Prostate gland (tissue), 2 donors: ENCODE data around the gene ACTN1.

Experiments used
- POLR2A ChIP-seq: fragments of 450-650 bp; IDR thresholded peaks from one replicate; pipeline ENCODE4 v1.6.1; 2016; ENCODE audit warnings: antibody characterized with exemption, mild to moderate bottlenecking
- TF ChIP-seq, protein P1 (sequence below), 4 experiments: fragments of 200-600 bp in 2 of 4; fragments of 450-650 bp in 2 of 4; sonication (generic) in 2 of 4; IDR thresholded peaks; 1 replicate in 3 of 4; 2 replicates in 1 of 4; pipeline ENCODE4 v1.5.1; 2016 to 2019; ENCODE audit warnings: antibody characterized with exemption in 4 of 4, mild to moderate bottlenecking in 2 of 4, moderate library complexity in 2 of 4

- TF ChIP-seq, protein P1, sequence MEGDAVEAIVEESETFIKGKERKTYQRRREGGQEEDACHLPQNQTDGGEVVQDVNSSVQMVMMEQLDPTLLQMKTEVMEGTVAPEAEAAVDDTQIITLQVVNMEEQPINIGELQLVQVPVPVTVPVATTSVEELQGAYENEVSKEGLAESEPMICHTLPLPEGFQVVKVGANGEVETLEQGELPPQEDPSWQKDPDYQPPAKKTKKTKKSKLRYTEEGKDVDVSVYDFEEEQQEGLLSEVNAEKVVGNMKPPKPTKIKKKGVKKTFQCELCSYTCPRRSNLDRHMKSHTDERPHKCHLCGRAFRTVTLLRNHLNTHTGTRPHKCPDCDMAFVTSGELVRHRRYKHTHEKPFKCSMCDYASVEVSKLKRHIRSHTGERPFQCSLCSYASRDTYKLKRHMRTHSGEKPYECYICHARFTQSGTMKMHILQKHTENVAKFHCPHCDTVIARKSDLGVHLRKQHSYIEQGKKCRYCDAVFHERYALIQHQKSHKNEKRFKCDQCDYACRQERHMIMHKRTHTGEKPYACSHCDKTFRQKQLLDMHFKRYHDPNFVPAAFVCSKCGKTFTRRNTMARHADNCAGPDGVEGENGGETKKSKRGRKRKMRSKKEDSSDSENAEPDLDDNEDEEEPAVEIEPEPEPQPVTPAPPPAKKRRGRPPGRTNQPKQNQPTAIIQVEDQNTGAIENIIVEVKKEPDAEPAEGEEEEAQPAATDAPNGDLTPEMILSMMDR (IDR thresholded peaks at IDR 0.05), result no peak
- TF ChIP-seq POLR2A, result no peak
Measured at GRCh38 chr14:68966872-68967301, 12.2 kb downstream of the ACTN1 start.
